ENCODE measurements around the gene INF2.
"Not testable (repeated sequence)": the region's sequence is repeated elsewhere in the genome, so short reads cannot be mapped to it uniquely, and the experiment has no call there.

INF2 gene

DNA sequence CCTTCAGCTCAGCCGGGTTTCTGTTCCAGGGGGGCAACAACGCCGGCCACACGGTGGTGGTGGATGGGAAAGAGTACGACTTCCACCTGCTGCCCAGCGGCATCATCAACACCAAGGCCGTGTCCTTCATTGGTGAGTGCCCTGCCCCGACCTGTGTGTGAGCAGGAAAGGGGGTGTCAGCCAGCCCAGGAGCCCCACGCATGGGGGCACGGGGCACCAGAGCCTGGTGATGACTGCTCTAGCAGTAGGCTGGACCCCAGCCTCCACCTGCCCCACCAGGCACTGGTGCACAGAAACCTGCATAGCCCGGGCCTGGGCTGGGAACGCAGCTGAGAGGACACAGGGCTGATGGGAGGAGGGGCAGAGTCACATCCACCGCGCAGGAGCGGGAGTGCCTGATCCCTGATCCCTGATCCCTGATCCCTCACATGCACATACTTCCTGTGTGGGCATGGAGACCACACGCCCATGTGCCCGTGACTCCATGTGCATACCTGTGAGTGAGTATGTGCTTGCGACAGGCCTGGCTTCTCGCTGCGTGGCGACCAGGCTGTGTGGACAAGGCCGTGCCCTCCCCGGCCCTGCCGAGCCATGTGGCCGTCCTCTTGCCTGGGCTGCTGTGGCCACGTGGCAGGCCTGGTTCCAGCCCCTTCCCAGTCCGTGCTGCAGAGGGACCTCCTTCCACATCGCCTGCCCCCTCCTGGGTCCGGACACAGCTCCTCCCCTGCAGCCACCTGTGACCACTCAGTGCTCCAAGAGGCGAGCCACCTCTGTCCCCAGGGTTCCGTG lies 45.8 kb downstream of the INF2 start:
- no peak for DNase-seq (ENCODE audit: low read depth)

DNA sequence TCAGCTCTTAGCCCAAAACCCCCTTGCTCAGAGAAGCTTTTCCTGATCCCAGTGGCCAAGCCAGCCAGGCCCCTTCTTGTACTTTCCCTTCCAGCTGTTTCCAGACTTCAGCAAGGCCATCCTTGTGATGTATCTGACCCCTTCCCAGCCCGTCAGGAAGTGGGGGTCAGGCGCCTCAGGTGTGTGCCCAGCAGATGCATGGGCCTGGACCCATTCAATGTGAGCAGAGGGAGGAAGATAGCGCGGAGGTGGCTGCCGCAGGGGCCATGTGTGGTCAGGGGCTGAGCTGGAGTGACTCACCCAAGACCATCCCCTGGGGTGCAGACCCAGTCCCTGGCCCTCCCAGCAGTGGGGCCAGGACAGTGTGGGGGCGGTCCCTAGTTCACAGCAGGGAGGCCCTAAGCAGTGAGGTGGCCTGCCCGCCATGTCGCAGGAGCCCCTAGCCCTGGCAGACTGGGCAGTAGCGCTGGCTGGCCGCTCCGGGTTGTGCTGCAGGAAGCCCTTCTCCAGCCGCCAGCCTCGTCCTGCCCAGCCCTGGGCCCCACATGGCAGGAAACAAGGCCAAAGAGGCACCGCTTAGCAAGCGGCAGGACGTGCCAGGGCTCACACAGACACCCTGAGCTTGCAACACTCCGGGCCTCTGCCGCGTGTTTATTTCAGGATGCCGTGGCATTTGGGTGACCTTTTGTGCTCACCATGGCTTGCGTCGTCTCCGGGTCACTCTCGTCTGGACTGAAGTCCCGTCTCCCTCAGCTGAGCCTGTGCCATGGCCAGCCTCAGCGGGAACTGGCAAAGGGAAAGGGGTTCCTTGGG lies 46.6 kb downstream of the INF2 start:
- no peak for DNase-seq (ENCODE audit: low read depth)

DNA sequence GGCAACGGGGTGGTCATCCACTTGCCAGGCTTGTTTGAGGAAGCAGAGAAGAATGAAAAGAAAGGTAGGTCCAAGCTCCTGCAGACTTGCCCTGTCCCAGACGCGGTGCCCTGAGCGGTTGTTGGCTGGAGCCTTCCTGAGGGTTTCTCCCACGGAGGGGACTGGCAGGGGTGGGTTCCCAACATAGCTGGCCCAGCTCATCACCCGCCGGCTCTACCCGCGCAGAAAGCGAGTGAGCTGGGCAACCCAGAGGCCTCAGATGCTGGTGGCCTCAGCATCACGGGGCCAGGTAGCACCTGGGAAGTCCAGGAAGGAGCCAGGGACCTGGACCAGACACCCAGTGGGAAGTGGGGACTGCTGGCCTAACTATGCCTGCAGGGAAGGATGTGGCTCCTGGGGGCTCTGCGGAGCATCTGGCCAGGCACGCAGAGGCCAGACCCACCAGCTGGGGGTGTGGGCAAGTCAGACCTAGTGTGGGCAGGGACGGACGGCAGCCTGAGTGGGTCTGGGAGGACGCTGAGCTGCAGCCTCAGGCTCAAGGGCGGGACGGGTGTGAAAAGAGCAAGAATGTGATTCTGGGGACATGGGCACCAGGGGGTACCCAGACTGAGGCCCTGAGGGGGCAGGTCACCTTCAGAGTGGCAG lies 49.1 kb downstream of the INF2 start:
- DNase-seq (ENCODE audit: low read depth) = no peak

GRCh38 chr14:104739026-104739425 lies 49.6 kb downstream of the INF2 start:
- DNase-seq (ENCODE audit: low read depth) = no peak

GRCh38 chr14:104739546-104740516 lies 50.4 kb downstream of the INF2 start:
- DNase-seq (ENCODE audit: low read depth) = no peak

DNA sequence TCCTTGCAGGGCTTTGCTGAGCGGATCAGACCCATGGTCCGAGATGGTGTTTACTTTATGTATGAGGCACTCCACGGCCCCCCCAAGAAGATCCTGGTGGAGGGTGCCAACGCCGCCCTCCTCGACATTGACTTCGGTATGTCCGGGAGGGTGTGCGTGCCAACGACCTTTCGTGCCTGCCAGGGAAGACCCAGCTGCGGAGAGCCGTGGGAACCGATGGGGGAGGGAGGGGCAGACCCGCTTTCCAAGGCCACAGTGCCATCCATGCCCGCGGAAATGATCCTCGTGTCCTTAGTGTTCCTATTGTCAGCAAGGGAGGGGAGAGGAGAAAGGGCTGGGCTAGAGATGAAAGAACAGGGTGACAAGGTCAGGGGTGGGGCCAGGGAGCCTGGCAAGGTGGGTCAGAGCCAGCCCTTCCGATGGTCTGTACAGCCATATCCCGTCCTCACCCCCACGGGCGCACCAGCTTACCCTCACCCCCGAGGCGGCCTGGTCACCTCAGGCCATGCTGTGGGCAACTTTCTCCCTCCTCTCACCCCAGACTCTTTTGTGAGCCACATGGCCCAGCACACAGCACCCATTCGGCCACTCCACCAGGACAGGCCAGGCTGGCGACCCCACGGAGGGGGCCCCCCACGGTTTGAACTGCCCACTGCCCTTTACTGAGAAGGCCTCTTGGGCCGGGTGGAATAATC lies 51.8 kb downstream of the INF2 start:
- no peak for DNase-seq (ENCODE audit: low read depth)

DNA sequence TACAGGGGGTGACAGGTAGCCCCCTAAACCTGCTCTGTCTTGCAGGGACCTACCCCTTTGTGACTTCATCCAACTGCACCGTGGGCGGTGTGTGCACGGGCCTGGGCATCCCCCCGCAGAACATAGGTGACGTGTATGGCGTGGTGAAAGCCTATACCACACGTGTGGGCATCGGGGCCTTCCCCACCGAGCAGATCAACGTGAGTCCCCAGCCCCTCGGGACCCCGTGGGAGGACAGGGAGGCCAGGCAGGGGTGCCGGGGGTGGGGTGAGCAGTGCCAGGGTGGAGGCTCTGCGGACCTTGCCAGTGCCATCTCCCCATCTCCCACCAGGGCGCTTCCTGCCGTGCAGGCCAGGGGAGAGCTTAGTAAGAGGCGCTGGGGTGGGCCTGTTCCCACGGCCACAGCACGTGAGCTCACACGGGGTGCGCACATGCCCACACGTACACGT lies 52.4 kb downstream of the INF2 start:
- no peak for DNase-seq (ENCODE audit: low read depth)

DNA sequence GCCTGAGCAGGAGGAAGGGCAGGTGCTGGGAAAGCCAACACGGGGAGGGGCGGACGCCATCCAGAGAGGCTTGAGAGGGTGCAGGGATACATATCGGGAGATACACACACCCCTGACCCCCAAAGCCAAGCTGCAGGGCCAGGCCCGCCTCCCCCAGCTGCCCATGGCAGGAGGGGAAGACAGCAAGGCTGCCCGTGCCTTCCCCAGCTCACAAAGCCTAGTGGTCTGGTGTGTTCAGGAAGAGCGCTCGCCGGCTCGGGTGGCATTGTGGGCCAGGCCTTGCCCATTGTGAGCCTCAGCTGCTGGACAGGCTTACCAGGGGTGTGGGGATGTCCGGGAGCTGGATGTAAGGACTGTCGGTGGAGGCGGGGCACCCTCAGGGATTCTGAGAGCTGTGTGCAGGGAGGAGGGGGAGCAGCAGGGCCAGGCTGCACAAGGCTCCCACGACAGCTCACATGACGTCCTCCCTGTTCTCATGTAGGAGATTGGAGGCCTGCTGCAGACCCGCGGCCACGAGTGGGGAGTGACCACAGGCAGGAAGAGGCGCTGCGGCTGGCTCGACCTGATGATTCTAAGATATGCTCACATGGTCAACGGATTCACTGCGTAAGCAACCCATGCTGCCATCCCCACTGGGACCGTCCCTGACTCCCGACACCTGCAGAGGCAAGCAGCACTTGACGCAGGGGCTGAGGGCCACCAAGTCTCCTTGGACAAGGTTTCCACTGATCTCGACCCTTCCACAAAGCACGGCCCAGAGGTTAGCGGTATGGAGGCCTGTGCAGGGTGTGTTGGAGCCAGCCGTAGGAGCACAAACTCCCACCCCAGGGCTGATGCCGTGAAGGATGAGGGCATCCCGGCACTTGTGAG lies 53.4 kb downstream of the INF2 start:
- no peak for DNase-seq (ENCODE audit: low read depth)

DNA sequence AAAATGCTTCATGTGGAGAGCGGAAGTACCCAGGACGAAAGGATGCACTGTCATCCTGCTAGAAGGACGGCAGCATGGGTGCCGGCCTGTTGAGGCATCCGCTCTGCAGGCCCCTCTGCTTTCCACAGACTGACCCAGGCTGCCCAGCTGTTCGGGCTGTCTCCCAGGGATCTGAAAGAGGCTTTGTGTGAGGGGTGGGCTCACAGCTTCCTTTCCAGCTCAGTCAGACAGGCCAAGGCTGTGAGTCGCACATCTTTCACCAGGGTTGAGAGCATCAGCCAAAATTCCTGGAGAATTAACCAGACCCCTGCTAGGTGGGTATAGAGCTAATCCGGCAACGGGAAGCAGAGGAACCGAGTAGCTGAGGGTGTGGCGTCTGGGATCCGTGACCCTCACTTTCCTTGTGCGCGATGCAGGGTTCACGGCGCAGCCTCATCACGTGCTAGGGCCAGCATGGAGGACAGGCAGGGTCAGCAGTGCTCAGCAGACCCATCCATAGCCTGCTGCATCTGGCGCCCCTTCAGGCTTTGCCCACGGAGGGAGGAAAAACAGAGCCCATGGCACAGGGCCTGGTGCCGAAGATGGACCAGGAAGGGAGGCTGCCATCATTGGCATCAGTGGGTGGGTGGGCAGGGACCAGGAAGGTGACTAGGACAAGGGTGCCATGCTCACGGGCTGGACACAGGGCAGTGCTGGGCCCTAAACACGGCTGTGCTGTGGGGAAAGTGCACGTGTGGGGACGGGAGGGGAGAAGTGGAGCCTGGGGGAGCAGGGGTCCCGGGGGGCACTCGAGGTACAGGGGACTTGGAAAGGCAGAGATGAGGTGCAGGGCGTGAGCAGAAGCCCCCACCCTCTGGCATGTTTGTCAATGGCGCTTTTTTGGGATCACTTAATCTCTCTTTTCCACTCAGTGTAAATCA lies 54.3 kb downstream of the INF2 start:
- DNase-seq (ENCODE audit: low read depth) = no peak

DNA sequence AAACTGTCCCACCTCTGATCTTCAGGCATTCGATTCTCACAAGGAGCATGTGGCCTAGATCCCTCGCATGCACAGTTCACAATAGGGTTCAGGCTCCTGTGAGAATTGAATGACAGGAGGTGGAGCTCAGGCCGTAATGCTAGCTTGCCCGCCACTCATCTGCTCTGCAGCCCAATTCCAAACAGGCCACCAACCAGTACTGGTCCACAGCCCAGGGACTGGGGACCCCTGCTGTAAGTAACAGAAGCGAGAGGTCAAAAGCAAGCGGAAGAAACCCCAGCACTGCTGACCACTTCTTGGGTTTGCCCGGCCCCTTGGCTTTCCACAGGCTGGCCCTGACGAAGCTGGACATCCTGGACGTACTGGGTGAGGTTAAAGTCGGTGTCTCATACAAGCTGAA lies 55.1 kb downstream of the INF2 start:
- no peak for DNase-seq (ENCODE audit: low read depth)

GRCh38 chr14:104745431-104745830 lies 56.0 kb downstream of the INF2 start:
- DNase-seq (ENCODE audit: low read depth) = no peak

DNA sequence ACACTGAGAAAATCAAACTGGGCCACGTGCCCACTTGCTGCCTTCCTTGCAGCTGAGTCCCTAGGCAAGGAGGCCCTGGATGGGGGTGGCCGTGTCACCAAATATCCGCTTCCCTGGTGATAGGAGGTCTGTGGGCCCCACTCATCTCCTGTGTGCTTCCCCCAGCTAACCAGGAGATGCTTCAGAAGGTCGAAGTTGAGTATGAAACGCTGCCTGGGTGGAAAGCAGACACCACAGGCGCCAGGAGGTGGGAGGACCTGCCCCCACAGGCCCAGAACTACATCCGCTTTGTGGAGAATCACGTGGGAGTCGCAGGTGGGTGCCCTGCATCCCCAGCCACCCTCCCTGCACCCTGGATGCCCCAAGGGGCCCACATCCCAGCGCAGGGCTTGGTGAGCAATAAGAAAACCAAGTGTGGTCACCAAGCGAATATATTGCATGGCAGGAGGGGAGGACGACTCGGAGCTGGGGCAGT lies 56.7 kb downstream of the INF2 start:
- no peak for DNase-seq (ENCODE audit: low read depth)

- no peak for DNase-seq (ENCODE audit: low read depth)
These were observed 57.6 kb downstream of the INF2 start for GRCh38 chr14:104746934-104747481.

- DNase-seq (ENCODE audit: low read depth) = no peak
These were observed 58.5 kb downstream of the INF2 start for GRCh38 chr14:104747876-104748275.

DNA sequence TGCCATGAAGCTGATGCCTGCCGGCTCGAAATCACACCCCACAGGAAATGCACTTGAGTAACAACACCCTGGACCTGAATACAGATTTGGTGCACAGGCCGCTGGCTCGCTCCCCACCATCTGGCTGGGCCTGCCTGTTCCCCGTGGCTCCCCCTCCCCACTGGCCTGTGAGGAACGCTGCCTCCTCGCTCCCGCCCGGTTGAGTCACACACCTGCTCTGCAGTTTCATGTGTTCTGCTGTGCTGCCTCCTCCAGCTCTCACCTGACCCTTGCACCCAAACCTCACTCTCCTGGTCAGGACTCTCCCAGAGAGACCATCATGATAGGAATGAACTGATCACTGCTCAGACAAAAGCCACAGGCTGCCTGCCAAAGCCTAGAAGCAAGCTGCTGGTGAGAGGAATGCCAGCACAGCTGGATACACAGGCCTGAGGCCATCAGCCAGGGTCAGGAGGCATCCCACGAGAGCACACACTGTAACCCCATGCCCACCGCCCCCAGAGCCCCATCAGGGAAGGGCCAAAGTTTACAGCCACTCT lies 59.8 kb downstream of the INF2 start:
- no peak for DNase-seq (ENCODE audit: low read depth)

- no peak for DNase-seq (ENCODE audit: low read depth)
These were observed 60.8 kb downstream of the INF2 start for GRCh38 chr14:104750056-104750752.

DNA sequence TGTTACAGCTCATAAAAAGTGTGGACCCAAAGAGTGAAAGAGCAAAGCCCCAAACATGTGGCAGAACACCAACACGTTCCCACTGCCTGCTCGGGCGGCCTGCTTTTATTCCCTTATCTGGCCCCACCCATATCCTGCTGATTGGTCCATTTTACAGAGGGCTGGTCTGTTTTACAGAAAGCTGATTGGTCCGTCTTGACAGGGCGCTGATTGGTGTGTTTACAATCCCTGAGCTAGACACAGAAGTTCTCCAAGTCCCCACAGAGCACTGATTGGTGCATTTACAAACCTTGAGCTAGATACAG lies 61.3 kb downstream of the INF2 start:
- DNase-seq (ENCODE audit: low read depth) = not testable (repeated sequence)
